Stimulated activated CD8-positive, alpha-beta memory T cell treated with anti-CD3 and anti-CD28 coated beads, Interleukin-7, amount 100 ng/mL, for 48 hours (primary cell): ENCODE data around the gene TMED6.
"Not testable (repeated sequence)": the region's sequence is repeated elsewhere in the genome, so short reads cannot be mapped to it uniquely, and the experiment has no call there.

Source experiments
- DNase-seq, 2 donors: peaks; one replicate each; pipeline ENCODE4 v3.0.0-alpha.2; 2020; ENCODE audit warnings: low read depth in 1 of 2; ENCODE audit errors: extremely low read depth in 1 of 2

The TMED6 gene

GRCh38 chr16:69363281-69363717, 11.7 kb upstream of the TMED6 start:
- DNase-seq: no peak

DNA sequence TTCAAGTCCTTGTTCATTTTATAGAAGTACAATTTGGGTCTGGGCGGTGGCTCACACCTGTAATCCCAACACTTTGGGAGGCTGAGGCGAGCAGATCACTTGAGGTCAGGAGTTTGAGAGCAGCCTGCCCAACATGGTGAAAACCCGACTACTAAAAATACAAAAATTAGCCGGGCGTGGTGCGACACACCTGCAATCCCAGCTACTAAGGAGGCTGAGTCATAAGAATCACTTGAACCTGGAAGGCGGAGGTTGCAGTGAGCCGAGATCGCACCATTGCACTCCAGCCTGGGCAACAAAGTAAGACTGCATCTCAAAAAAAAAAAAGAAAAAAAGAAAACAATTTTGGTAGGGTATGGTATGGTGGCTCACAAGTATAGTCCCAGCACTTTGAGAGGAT, 8.5 kb upstream of the TMED6 start:
- DNase-seq: not testable (repeated sequence)

GRCh38 chr16:69350536-69351133, 951 bp downstream of the TMED6 start:
- DNase-seq: no peak

GRCh38 chr16:69349536-69349935, 2.0 kb downstream of the TMED6 start:
- DNase-seq: no peak

- no peak for DNase-seq
Observed at GRCh38 chr16:69348222-69348621, 3.4 kb downstream of the TMED6 start.

DNA sequence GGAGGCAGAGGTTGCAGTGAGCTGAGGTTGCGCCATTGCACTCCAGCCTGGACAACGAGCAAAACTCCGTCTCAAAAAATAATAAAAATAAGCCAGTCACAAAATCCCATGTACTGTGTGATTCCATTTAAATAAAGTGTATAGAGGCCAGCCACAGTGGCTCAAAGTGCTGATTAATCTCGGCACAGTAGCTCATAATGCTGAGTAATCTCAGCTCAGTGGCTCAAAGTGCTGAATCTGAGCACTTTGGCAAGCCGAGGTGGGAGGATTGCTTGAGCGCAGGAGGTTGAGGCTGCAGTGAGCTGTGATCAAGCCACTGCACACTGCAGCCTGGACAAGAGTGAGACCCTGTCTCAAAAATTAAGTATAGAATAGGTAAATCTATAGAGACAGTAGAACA, 4.9 kb downstream of the TMED6 start:
- DNase-seq: no peak

- DNase-seq: no peak
Observed at GRCh38 chr16:69345923-69346322, 5.7 kb downstream of the TMED6 start.

- no peak for DNase-seq
Observed at GRCh38 chr16:69344171-69344570, 7.4 kb downstream of the TMED6 start.

DNA sequence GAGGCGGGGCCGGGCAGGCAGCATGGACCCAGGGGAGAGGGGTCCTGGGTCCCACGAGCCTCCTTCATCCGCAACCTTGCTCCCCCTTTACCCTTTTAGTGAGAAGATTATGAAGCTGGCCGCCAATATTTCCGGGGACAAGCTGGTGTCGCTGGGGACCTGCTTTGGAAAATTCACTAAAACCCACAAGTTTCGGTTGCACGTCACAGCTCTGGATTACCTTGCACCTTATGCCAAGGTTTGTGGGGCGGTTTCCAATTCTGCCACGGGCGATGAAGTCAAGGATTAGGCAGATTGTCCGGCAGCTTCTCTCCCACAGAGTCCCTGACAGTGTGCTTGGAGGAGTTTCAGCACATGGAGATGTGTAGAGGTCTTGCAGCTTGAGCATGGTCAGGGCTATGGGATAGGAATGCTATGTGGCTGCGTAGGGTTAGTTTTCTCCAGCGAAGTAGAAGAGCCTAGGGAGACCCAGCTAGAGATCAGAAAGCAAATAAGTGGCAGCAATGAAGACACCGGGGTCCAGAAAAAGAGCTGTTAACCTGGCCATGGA, 11.4 kb downstream of the TMED6 start:
- peak in 1 of 2 donors; percentile 12 for DNase-seq

DNA sequence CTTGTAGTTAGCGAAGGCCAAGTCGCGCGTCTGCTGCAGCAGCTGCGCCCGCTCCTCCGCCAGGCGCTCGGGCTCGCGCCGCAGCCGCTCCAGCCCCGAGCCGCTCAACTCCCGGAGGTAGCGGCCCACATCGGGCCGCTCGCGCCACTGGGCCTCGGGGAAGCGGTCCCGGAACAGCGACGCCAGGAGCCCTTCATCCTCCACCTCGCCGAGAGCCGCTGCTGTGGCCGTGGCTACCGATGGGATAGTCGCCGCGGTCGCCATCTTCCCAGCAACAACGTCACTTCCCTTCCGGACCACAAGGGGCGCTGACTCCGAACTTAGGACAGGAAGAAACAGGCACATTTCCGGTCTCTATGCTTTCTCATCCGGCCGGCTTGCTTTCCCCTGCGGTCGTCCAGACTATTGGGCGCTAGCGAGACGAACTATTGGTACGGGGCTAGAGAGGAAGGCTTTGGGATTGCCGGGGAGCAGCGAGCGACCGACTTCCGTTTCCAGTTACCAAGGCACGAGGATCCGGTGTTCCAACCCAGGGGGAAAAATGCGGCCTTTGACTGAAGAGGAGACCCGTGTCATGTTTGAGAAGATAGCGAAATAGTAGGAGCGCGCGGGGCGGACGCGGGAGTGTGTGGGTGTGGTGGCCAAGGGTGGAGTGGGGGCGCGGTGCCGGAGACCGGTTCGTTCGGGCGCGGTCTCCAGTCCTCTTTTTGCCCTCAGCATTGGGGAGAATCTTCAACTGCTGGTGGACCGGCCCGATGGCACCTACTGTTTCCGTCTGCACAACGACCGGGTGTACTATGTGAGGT, 12.1 kb downstream of the TMED6 start, which contains the start of the genes COG8 and NIP7:
Gene COG8, minus strand, starts transcription at position 276 of the 806 bp plus-strand sequence. Its CDS starts 12 bp downstream, at position 264.
Gene NIP7, plus strand, starts transcription at position 484 of the 806 bp plus-strand sequence. Its CDS starts 58 bp downstream, at position 542.
- DNase-seq: peak; percentile 80 to 91

GRCh38 chr16:69338557-69339288, 12.9 kb downstream of the TMED6 start:
- no peak for DNase-seq

GRCh38 chr16:69334696-69335095, 16.9 kb downstream of the TMED6 start:
- DNase-seq: no peak

- peak; percentile 77 to 84 for DNase-seq
Observed at GRCh38 chr16:69330286-69331109, 21.1 kb downstream of the TMED6 start, which contains the start of gene PDF. TSS of gene PDF (minus strand) at chr16:69330588. CDS start at chr16:69330570, 18 bp downstream.

- DNase-seq: no peak
Observed at GRCh38 chr16:69329369-69330285, 22.0 kb downstream of the TMED6 start.

GRCh38 chr16:69328854-69329316, 22.7 kb downstream of the TMED6 start:
- DNase-seq: no peak

DNA sequence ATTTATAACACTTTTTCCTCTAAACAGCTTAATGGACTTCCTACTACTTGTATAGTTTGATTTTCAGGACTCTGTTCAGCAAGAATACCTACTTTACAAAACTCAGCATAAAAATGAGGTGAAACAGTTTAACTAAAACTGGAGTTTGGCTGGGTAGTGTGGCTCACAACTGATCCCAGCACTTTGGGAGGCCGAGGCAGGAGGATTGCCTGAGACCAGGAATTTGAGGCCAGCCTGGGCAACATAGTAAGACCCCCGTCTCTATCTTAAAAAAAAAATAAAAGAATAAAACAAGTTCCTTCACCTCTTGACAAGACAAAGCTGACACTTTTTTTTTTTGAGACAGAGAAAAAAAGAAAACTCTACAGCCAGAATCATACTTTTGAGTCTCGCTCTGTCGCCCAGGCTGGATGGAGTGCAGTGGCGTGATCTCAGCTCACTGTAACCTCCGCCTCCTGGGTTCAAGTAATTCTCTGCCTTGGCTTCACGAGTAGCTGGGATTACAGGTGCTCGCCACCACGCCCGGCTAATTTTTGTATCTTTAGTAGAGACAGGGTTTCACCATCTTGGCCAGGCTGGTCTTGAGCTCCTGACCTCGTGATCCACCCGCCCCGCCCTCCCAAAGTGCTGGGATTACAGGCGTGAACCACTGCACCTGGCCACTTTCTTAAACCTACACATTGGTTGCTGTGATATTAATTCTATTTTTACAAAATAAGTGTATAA, 23.8 kb downstream of the TMED6 start:
- DNase-seq: no peak

DNA sequence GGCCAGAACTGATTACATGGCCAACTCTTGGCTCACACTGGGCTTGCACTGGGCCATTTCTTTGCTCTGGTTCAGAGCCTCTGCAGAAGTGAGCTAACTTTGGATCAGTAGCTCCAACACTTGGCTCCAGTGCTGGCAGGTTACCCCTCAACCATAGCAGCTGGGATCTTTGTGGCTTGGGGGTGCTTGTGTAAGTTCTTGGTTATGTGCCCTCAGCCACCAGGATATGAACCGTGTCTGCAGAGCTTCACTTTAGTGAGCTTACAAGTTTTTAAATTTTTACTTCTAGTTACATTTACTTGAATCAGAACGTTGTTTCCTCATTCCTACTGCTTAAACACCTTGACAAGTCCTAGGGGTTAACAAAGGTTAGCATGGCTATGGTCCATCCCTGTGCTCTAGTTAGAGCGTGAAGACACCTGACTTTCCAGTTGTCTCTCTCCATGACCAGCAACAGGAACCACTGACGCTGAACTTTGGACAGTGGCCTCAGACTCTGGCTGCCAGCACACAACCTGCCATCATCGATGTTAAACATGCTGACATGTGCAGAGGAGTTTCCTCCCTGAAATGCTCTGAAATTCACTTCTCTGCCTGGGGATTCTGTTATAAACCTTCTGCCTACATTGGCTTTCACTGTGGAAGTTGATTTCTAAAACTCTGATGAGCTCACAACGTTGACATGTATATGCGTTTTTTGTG, 25.3 kb downstream of the TMED6 start:
- no peak for DNase-seq

DNA sequence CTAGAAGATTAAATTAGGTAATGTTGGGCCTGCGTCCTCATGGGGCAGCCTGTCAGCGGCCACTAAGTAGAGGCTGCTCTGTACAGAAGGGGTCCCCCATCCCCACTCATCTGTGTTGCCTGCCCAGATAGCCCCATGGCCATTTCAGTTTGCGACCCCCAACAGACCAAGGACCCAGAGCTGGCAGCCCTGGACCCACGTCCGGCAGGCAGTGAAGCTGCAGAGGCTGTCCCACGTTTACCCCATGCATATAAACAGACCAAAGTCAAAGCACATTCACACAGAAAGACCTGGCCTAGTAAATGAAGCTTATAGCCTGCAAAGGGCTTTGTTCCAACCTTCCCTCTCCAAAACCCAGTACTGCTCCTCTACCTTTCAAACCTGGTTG, 25.8 kb downstream of the TMED6 start:
- DNase-seq: no peak
